Ovary (tissue), 9 donors: Measurements from ENCODE around the gene ZNF701. TPM values are rescaled to one million over a fixed set of nuclear protein-coding genes. Genes with fewer than 3 reads are reported as not detected.
"Not testable (repeated sequence)": the region's sequence is repeated elsewhere in the genome, so short reads cannot be mapped to it uniquely, and the experiment has no call there.

Source experiments
- DNase-seq, 5 donors: peaks; one replicate each; pipeline ENCODE4 v3.0.0-alpha.2; 2019 to 2020
- H3K27ac ChIP-seq, 2 donors: fragments of 200-600 bp; one replicate each; pipeline versions ENCODE4 v1.5.1 to v1.8.0; 2019 to 2022
- H3K27me3 ChIP-seq: fragments of 200-600 bp; one replicate; pipeline ENCODE4 v1.8.0; 2022
- H3K36me3 ChIP-seq: fragments of 200-600 bp; sonication (generic); one replicate; pipeline ENCODE4 v1.5.1; 2019
- H3K4me1 ChIP-seq: one replicate; pipeline ENCODE4 v1.8.1; 2013; ENCODE audit warnings: mild to moderate bottlenecking, moderate library complexity; ENCODE audit not compliant: insufficient read depth
- H3K4me3 ChIP-seq: fragments of 200-600 bp; sonication (generic); one replicate; pipeline ENCODE4 v1.5.1; 2017
- H3K9me3 ChIP-seq, 2 donors: fragments of 200-600 bp in 1 of 2; sonication (generic) in 1 of 2; one replicate each; pipeline versions ENCODE4 v1.5.1 to v1.8.1; 2013 to 2019; ENCODE audit warnings: mild to moderate bottlenecking in 1 of 2, moderate library complexity in 1 of 2
- EP300 ChIP-seq: sonication (generic); formaldehyde crosslinking; IDR thresholded peaks from one replicate; pipeline ENCODE4 v1.6.1; 2017; ENCODE audit warnings: antibody characterized with exemption
- POLR2A ChIP-seq: fragments of 450-650 bp; IDR thresholded peaks from one replicate; pipeline ENCODE4 v1.6.1; 2017; ENCODE audit warnings: antibody characterized with exemption, mild to moderate bottlenecking, moderate library complexity
- WGBS, 3 donors: extraction: QIAGEN DNeasy Blood & Tissue Kit in 1 of 3; methylation state at CpG; one replicate each; pipeline versions ENCODE4 v1.1.5 to v1.1.7; 2013 to 2017; 5-methylcytosine and 5-hydroxymethylcytosine counted together
- intact Hi-C, 4 donors: fragments of 100-400 bp; cut with DNase I; formaldehyde crosslinking; loops; one replicate each; pipeline versions ENCODE4 v1.11.0 to v1.15.1; 2022 to 2023
- polyA plus RNA-seq, 2 donors: library from polyadenylated mRNA; stranded (reverse); fragments of 200-250 nt in 1 of 2; fragments of 350-450 nt in 1 of 2; fragmentation: Illumina TruSeq in 1 of 2; extraction: RNeasy Lipid Tissue Mini Kit (QIAGEN cat#74804) in 1 of 2; gene quantifications; one replicate each; pipeline ENCODE4 v1.2.3, GENCODE V29; 2013 to 2014
- total RNA-seq, 7 donors: library from RNA; depleted of rRNA in 2 of 7; stranded (reverse); fragments of >200 nt in 2 of 7; fragmentation: NEBNext Ultra II Directional in 3 of 7; extraction: Animal tissue kit (Norgen Biotek cat#: 25700) in 3 of 7; gene quantifications; one replicate each; pipeline versions ENCODE4 v1.1.0 to v1.2.4, GENCODE V29; 2016 to 2023
- TF ChIP-seq, protein P1 (sequence below), 3 donors: fragments of 450-650 bp in 2 of 3; fragments of 200-600 bp in 1 of 3; IDR thresholded peaks; one replicate each; pipeline versions ENCODE4 v1.5.1 to v1.8.0; 2016 to 2022; ENCODE audit warnings: antibody characterized with exemption in 3 of 3, mild to moderate bottlenecking in 1 of 3
- donor health status: DM: no; HTN: no; CAD: no; lungs with moderate emphysema.
- donor health status: DM: no; HTN: no; CAD: no.
- donor health status: Bipolar disorder and iron deficiency.
- donor health status: DM: yes; HTN: yes; CAD: no.
- donor health status: DM: no; HTN: no; CAD: no.
- donor health status: DM: yes; HTN: yes; CAD: no.

The ZNF701 gene
- total and polyA plus RNA-seq, 9 donors, result 7.3 to 21.7 (median 15.5) TPM

- DNase-seq, result no peak
- no peak for TF ChIP-seq POLR2A
- no peak for TF ChIP-seq EP300
- TF ChIP-seq, protein P1, sequence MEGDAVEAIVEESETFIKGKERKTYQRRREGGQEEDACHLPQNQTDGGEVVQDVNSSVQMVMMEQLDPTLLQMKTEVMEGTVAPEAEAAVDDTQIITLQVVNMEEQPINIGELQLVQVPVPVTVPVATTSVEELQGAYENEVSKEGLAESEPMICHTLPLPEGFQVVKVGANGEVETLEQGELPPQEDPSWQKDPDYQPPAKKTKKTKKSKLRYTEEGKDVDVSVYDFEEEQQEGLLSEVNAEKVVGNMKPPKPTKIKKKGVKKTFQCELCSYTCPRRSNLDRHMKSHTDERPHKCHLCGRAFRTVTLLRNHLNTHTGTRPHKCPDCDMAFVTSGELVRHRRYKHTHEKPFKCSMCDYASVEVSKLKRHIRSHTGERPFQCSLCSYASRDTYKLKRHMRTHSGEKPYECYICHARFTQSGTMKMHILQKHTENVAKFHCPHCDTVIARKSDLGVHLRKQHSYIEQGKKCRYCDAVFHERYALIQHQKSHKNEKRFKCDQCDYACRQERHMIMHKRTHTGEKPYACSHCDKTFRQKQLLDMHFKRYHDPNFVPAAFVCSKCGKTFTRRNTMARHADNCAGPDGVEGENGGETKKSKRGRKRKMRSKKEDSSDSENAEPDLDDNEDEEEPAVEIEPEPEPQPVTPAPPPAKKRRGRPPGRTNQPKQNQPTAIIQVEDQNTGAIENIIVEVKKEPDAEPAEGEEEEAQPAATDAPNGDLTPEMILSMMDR (IDR thresholded peaks at IDR 0.05), result no peak
- WGBS, 3 donors, result 85 to 89% (median 88%) methylated on average over 6 of the region's 6 CpGs
- H3K27ac ChIP-seq, result no peak overlapping the region
- H3K4me3 ChIP-seq, result no peak overlapping the region
- no peaks in the 10 kb centered on the region for H3K9me3 ChIP-seq
- no peaks in the 10 kb centered on the region for H3K27me3 ChIP-seq
- no peaks in the 10 kb centered on the region for H3K36me3 ChIP-seq
- intact Hi-C loops, result no loop called here
- no peaks in the 10 kb centered on the region for H3K4me1 ChIP-seq
These were observed 15.5 kb downstream of the ZNF701 start for GRCh38 chr19:52585604-52586003.

- 85 to 90% (median 88%) methylated on average over 5 of the region's 5 CpGs for whole genome bisulfite sequencing, 3 donors
- TF ChIP-seq EP300 (no peak), POLR2A (no peak)
- TF ChIP-seq, protein P1 (IDR thresholded peaks at IDR 0.05), result no peak
- intact Hi-C loops, result no loop called here
- Histone ChIP-seq H3K27me3 (no peaks in the 10 kb centered on the region), H3K9me3 (no peaks in the 10 kb centered on the region), H3K4me3 (no peak overlapping the region), H3K27ac (no peak overlapping the region), H3K4me1 (no peaks in the 10 kb centered on the region), H3K36me3 (no peaks in the 10 kb centered on the region)
- no peak for DNase-seq
These were observed 20.6 kb downstream of the ZNF701 start for GRCh38 chr19:52590728-52591127.

DNA sequence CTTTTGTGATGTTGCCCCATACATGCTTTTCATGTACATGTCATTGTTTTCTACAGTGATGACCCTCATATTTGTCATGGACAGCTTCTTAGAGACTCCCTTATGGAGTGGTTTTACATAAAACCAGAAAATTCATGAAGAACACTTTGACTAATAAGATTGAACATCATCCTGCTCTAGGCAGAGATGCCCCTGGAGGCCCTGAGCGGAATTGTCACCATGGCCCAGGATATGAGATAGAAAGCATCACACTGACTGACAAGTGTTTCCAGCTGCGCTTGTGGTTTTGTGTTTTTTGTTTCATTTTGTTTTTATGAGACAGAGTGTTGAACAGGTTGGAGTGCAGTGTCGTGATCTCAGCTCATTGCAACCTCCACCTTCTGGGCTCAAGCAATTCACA lies 22.2 kb downstream of the ZNF701 start:
- TF ChIP-seq EP300 (no peak), POLR2A (no peak)
- TF ChIP-seq, protein P1 (IDR thresholded peaks at IDR 0.05), result no peak
- 81 to 97% (median 96%) methylated on average over 3 of the region's 3 CpGs for WGBS, 3 donors
- intact Hi-C loops, result no loop called here

GRCh38 chr19:52593441-52593840 lies 23.4 kb downstream of the ZNF701 start:
- H3K27me3 ChIP-seq, intact Hi-C loops, H3K9me3 ChIP-seq, H3K27ac ChIP-seq, H3K4me3 ChIP-seq, H3K36me3 ChIP-seq, DNase-seq, H3K4me1 ChIP-seq: not testable (repeated sequence)
- WGBS, 3 donors, result 96 to 97% methylated on average over 24 to 25 of the region's 25 CpGs; no CpG with 5 or more reads in 1 of the 3 donors

More for the DNA sequence above, 22.2 kb downstream of the ZNF701 start:
- Histone ChIP-seq H3K27me3 (no peaks in the 10 kb centered on the region), H3K36me3 (no peaks in the 10 kb centered on the region), H3K4me3 (no peak overlapping the region), H3K27ac (no peak overlapping the region), H3K9me3 (no peaks in the 10 kb centered on the region), H3K4me1 (no peaks in the 10 kb centered on the region)
- DNase-seq, result no peak

GRCh38 chr19:52599241-52599640 lies 29.2 kb downstream of the ZNF701 start:
- Histone ChIP-seq H3K9me3 (no peaks in the 10 kb centered on the region), H3K4me3 (no peak overlapping the region), H3K36me3 (no peaks in the 10 kb centered on the region), H3K27ac (no peak overlapping the region), H3K4me1 (peaks cover 9% of the 10 kb centered on the region), H3K27me3 (no peaks in the 10 kb centered on the region)
- TF ChIP-seq, protein P1 (IDR thresholded peaks at IDR 0.05), result no peak
- no peak for TF ChIP-seq POLR2A
- TF ChIP-seq EP300, result no peak
- WGBS, 3 donors, result 84 to 88% (median 85%) methylated on average over 3 of the region's 3 CpGs
- DNase-seq, result no peak
- intact Hi-C loops, result no loop called here
